Measurements from ENCODE around the gene TMEM52.

- TF ChIP-seq POLR2AphosphoS5 (IDR thresholded peaks at IDR 0.05) (no peak), CTCF (IDR thresholded peaks at IDR 0.05; ENCODE audit: poor library complexity, severe bottlenecking) (no peak), EP300 (conservative IDR thresholded peaks at IDR 0.05; ENCODE audit: poor library complexity, severe bottlenecking) (no peak), SMC3 (conservative IDR thresholded peaks at IDR 0.05; ENCODE audit: poor library complexity) (no peak), EZH2 (IDR thresholded peaks at IDR 0.05; ENCODE audit: borderline replicate concordance, insufficient read depth, low read length, poor library complexity, severe bottlenecking) (no peak), TAF1 (IDR thresholded peaks at IDR 0.05; ENCODE audit: low read depth) (no peak), RAD21 (conservative IDR thresholded peaks at IDR 0.05) (no peak), MXI1 (conservative IDR thresholded peaks at IDR 0.05; ENCODE audit: poor library complexity, severe bottlenecking) (no peak)
These were observed 19.1 kb upstream of the TMEM52 start for GRCh38 chr1:1938276-1938573.
